ENCODE results near the gene ATP6AP1.

ATP6AP1 gene

DNA sequence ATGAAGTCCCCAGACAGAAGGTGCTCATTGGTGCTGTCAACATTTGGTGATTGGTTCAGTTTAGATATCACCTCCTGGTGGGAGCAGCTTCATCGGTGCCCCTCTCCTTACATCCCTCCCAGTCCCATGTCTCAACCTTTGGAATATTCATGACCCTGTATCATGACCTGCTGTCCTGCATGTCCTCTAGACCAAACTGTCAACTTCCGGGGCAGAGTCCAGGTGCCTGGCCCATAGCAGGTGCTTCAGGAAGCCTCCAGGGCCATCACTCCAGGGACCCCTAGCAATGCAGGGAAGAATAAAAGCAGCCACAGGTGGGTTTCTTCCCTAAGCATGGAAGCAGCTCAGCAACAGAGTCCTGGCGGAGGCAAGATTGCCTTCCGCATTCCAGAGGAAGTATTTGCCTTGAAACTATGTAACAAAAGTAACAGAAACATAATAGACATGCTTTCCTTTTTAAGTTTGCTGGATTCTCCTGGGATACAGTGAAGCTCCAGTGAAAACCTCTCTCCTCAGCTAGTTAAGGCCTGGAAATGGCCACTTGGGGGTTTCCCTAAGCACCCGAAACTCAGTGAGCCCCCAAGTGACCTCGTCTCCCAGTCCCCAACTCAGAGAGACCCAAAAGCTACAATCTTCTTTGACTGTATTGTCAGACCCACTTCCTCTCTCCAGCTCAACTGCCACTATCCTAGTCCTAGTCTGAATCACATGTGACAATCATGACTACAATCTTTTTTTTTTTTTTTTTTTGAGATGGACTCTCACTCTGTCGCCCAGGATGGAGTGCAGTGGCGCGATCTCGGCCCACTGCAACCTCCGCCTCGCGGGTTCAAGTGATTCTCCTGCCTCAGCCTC lies 1.3 kb upstream of the ATP6AP1 start:
- H3K4me3 ChIP-seq (replicated peaks; ENCODE audit: low read depth, low read length), result no peak overlapping the region
- TF ChIP-seq, protein P1, sequence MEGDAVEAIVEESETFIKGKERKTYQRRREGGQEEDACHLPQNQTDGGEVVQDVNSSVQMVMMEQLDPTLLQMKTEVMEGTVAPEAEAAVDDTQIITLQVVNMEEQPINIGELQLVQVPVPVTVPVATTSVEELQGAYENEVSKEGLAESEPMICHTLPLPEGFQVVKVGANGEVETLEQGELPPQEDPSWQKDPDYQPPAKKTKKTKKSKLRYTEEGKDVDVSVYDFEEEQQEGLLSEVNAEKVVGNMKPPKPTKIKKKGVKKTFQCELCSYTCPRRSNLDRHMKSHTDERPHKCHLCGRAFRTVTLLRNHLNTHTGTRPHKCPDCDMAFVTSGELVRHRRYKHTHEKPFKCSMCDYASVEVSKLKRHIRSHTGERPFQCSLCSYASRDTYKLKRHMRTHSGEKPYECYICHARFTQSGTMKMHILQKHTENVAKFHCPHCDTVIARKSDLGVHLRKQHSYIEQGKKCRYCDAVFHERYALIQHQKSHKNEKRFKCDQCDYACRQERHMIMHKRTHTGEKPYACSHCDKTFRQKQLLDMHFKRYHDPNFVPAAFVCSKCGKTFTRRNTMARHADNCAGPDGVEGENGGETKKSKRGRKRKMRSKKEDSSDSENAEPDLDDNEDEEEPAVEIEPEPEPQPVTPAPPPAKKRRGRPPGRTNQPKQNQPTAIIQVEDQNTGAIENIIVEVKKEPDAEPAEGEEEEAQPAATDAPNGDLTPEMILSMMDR (IDR thresholded peaks at IDR 0.05; ENCODE audit: low read depth, low read length, missing control alignments), result no peak
- DNase-seq (ENCODE audit: extremely low read depth, low read depth), result no peak

DNA sequence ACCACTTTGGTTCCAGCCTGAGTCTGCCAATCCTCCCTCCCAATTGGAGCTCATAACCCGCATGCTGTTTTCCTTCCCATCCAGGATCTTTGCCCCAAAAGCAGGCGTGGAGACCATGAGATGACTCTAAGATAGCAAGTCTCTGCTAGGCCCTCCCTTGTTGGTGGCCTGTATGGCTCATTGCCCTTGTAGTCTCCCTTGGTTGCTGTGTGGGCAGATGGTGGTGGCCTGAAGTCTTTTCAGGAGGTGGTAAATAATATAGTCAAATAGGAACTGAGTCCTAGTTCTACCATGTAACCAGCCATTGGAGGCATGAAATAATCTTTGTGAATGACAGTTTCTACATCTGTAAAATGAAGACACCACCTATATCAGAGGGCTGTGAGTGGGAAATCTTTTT lies 1.2 kb downstream of the ATP6AP1 start:
- peak overlapping the region; percentile 58 for H3K4me3 ChIP-seq (replicated peaks; ENCODE audit: low read depth, low read length)
- no peak for DNase-seq (ENCODE audit: extremely low read depth, low read depth)
- TF ChIP-seq, protein P1 (IDR thresholded peaks at IDR 0.05; ENCODE audit: low read depth, low read length, missing control alignments), result no peak

DNA sequence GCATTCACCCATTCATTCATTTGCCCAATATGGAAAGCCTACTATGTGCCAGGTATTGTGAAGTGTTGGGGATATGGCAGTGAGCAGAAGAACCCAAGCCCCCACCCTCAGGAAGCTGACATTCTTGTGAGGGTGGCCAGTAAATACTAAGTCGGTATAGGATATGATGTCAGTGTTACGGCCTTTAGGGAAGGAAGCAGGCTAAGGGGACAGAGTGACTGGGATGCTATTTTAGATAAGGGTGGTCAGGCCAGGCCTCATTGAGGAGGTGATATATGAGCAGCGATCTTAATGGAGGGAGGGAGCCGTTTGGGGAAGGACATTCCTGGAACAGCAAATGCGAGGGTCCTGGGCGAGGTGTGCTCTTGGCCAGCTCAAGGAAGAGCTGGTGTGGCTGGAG lies 2.0 kb downstream of the ATP6AP1 start:
- no peak for DNase-seq (ENCODE audit: extremely low read depth, low read depth)
- TF ChIP-seq, protein P1 (IDR thresholded peaks at IDR 0.05; ENCODE audit: low read depth, low read length, missing control alignments), result no peak
- H3K4me3 ChIP-seq (replicated peaks; ENCODE audit: low read depth, low read length), result no peak overlapping the region

DNA sequence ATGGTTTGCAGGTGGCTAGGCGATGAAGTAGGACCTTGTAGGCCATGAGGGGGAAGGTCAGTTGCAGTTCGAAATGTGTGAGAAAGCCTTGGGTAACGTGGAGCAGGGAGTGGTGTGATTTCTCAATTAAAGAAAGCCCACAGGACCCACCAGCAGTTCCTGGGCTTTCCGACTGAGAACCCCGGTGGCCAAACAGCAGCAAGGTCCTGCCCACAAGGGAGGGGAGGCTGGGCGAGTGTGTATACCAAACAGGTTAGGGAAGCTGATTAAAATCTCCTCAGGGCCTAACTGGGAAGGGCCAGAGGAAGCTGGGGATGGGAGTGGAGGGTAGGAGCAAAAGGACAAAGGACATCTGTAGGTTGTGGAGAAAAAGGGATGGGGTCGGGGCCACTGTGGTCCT lies 2.4 kb downstream of the ATP6AP1 start:
- TF ChIP-seq, protein P1 (IDR thresholded peaks at IDR 0.05; ENCODE audit: low read depth, low read length, missing control alignments), result no peak
- H3K4me3 ChIP-seq (replicated peaks; ENCODE audit: low read depth, low read length), result no peak overlapping the region
- DNase-seq (ENCODE audit: extremely low read depth, low read depth), result no peak

DNA sequence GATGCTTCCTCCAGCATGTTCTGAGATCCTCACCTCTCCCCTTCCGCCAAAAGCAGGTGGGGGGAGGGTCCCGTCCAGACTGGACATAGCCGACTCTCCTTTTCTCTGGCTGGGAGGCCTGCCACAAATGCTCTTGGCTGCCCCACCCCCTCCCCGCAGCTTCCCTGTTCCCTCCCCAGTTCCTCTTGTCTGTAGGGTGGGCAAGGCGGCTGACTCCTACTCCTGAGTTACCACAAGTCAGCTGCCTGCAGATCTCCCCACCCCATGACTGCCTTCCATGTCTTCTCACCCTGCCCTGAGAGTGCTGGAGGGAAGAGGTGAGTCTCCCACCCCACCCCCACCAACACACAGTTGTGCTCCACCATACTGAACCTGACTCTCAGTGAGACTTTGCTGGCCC lies 2.9 kb downstream of the ATP6AP1 start:
- TF ChIP-seq, protein P1 (IDR thresholded peaks at IDR 0.05; ENCODE audit: low read depth, low read length, missing control alignments), result no peak
- H3K4me3 ChIP-seq (replicated peaks; ENCODE audit: low read depth, low read length), result no peak overlapping the region
- DNase-seq (ENCODE audit: extremely low read depth, low read depth), result no peak

DNA sequence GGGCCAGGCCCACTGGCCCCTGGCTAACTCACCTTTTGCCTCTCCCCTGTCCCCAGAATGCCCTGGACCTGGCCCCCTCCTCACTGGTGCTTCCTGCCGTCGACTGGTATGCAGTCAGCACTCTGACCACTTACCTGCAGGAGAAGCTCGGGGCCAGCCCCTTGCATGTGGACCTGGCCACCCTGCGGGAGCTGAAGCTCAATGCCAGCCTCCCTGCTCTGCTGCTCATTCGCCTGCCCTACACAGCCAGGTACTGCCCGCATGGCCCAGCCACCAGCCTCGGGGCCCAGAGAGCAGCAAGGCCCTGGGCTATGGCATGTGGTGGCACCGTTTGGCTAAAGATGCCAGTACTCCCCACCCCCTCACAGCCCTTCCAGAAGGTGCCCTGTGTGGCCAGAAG lies 3.7 kb downstream of the ATP6AP1 start:
- H3K4me3 ChIP-seq (replicated peaks; ENCODE audit: low read depth, low read length), result no peak overlapping the region
- TF ChIP-seq, protein P1 (IDR thresholded peaks at IDR 0.05; ENCODE audit: low read depth, low read length, missing control alignments), result no peak
- DNase-seq (ENCODE audit: extremely low read depth, low read depth), result no peak

All from HFF-Myc (cell line).